NCI-H146 treated with DMSO at 0.1 percent for 48 hours (cell line): Measurements from ENCODE around the gene NFATC2.

Experiments used
- DNase-seq: peaks from one replicate; lab custom pipeline; 2025; ENCODE audit not compliant: unreplicated experiment; lab: John Stamatoyannopoulos, UW

NFATC2 gene

GRCh38 chr20:51496964-51497363, 45.6 kb downstream of the NFATC2 start:
- no peak for DNase-seq

DNA sequence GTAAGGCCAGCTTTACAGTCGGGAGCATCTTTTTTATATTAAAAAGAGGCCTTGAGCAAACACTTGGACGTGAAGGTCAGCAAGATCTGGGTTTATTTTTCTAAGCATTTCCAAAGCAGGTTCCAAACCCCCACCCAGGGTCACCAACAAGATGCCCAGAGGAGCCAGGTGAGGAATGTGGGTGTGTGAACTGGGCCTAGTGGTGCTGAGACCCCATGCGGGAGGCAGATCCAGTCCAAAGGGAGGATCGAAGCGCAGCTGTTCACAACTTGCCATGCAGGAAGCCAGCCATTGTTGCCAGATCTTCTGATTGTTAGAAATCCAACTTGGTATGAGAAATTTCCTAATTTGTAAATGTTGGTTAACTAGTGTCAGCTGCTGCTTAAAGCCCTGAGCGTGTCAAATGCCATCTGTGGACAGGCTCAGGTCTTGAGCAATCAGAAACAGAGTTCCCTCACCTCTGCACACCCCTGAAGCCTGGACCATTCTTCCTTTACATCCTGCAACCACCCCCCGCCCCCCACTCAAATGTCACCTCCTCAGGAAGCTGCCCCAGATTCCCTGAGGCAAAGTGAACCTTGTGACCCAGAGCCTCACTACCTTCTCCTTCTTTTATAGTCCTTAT, 46.5 kb downstream of the NFATC2 start:
- no peak for DNase-seq

DNA sequence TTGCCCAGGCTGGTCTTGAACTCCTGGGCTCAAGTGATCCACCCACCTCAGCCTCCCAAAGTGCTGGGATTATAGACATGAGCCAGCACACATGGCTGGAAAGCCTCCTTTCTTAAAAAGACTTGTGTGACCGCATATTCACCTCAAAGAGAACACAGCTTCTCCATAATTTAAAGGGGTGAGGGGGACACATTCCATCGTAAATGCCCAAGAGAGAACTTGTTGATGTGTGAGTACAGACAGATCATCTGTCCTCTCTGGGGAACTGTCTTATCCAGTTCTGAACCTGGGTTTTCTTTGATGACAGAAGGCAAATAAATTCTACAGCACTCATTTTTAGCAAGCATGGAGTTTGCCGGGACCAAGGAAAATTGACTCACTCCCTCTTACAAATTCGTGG, 47.2 kb downstream of the NFATC2 start:
- no peak for DNase-seq

- DNase-seq = no peak
Measured at GRCh38 chr20:51494241-51495110, 48.0 kb downstream of the NFATC2 start.

DNA sequence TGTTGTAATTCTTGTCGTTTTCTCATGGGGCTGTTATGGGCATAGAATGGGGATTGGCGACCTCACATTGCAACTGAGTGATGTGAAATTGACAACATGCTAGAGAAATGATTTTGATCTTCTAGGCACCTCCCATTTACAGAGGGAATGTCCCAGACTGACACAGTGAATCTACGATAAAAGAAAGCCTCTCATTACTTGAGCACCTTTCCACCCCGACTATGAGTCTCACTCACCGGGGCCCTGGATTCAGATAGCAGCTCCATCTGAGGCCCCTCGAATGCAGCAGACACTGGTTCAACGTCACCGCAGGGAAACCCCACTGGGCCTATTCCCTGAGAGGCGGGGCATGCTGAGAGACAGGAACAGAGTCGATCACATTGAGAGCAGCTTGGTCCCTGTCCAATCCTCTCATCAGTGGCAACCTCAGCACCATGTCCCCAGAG, 49.1 kb downstream of the NFATC2 start:
- DNase-seq = no peak

GRCh38 chr20:51492167-51493092, 50.1 kb downstream of the NFATC2 start:
- DNase-seq = no peak

DNA sequence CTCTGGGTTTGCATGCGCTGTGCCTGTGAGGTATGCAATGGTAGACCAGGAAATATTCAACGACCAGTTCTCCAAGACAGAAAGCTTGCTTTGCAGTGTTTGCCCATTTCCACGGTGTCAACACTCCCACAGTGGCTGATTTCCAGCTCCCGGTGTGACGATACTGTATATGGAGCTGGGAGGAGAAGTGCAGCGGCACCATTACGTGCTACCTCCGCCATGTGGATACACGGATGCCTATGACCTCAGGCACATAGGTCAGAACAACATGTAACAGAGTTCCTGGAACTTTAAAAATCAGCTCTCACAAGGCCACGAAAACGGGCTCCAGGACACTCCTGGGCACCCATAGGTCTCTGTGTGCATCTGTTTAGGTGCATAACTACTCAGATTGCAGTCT, 51.1 kb downstream of the NFATC2 start:
- DNase-seq = no peak

DNA sequence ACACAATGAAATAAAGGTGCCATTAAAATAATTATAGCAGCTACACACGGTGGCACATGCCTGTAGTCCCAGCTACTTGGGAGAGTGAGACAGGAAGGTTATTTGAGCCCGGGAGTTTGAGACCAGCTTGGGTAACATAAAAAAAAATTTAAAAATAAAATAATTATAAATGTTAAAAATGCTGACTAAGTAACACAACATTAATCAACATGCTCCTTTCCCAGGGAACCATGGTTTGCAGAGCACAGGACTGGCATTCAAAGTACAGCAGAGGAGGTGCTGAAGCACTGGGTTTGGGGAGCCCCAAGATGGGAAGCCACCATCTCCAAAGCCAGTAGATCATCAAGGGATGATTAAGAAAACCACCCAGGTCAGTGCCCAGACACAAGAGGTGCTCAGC, 51.9 kb downstream of the NFATC2 start:
- DNase-seq = no peak

- no peak for DNase-seq
Measured at GRCh38 chr20:51489611-51490010, 52.9 kb downstream of the NFATC2 start.

DNA sequence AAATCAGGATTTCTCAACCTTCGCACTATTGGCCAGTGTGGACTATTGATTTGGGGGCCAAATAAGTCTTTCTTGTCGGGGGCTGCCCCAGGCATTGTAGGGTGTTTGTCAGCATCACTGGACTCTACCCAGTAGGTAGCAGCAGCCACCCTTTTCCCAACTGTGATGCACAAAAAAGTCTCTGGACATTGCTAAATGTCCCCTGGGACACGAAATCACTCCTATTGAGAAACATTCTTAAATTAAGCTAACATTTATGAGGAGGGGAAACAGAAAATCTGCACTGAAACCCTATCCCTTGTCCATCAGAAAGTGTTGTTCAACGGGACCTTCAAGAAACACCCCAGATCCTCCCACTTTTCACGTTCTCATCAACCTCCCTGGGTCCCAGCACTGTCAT, 54.2 kb downstream of the NFATC2 start:
- DNase-seq = no peak

- DNase-seq = no peak
Measured at GRCh38 chr20:51487565-51488268, 54.8 kb downstream of the NFATC2 start.

- no peak for DNase-seq
Measured at GRCh38 chr20:51487076-51487475, 55.4 kb downstream of the NFATC2 start.

DNA sequence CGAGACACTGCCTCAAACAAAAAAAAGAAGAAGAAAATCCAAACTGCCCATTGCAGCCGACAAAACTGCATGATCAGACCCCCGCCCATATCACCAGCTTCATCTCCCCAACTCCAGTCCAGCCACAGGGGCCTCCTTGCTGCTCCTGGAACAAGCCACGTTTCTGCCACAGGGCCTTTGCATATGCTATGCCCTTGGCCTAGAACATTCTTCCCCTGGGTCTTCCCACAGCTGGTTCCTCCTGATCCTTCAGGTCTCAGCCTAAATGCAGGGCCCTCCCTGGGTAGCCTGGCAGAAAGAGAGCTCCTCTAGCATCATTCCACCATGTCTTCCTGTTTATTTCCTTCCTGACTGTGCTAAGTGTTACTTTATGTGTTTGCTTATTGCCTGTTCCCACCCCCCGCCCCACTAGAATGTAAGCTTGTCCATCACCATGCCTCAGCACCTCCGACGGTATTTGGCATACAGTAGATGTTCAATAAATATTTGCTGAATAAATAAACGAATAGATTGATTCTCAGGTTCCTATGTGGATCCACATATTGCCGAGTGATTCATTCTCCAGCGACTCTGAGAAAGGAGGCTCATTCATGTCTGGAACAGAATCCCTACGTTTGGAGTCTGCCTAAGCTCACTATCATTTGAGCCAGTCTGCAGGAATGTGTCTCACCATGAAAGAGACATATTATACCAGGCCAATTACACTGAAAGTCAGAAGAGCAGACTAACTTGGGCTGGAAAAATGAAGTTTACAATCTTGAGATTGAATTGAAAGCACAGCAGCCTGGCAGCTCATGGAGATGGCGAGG, 56.1 kb downstream of the NFATC2 start:
- no peak for DNase-seq

- no peak for DNase-seq
Measured at GRCh38 chr20:51484831-51485230, 57.7 kb downstream of the NFATC2 start.

DNA sequence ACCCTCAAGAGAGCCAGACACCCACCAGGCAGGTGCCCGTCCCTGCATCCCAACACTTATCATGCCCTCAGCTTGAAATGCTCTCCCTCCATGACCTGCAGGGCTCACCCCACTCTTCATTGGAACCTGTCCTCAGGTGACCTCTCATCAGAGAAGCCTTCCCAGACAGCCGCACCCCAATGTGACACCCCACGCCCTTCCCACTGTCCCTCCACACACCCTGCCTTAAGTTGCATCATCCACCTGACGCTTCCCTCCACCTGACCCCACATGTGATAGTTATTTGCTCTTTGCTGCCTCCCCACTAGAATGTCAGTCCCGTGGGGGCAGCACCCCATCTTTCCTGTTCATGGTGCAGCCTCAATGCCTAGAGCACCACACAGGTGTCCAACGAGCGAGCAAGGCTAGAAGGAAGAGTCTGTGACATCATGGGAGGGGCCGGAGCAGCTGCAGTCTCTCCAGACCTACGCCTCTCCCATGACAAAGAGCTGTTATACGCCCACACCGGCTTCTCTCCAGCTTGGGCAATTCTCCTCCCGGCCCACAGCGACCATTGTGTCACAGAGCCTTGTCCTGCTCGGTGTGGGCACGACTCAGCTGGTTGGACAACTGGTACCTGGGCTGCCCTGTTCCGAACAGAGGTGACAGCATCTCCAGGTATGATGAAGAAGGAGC, 58.2 kb downstream of the NFATC2 start:
- DNase-seq = no peak

DNA sequence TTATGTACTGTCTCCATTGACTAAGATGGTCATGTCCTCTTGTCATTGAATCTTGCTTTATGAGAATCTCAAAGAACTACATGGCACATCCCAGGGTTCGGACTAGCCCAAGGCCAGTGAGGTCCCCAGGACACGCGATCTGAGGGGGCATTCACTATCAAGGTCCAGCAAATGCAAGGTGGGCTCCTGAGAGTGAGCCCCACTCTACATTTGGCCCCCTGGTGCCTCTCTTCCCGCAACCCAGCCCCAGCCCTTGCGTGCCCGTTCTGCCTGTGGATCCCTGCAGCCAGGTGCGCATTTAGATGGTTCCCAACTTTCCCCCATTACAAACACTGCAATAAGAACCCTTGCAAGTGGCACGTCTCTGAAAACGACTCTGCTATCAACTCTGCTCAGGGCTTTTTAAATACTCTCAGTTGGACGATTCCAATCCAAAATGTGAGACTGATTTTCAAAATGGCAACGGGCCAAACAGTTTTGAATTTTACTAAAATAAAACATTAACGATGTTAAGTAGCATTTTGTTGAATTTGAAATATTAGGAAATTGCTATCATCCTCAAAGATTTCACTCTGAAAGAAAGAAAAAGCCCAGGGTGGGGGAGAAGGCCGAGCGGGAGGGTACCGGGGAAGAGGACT, 59.6 kb downstream of the NFATC2 start:
- DNase-seq = no peak

GRCh38 chr20:51481341-51481914, 61.1 kb downstream of the NFATC2 start:
- no peak for DNase-seq

GRCh38 chr20:51480507-51481270, 61.8 kb downstream of the NFATC2 start:
- no peak for DNase-seq
